Spleen (tissue), 7 donors: ENCODE measurements around the gene DNAJA3.

Source experiments
- CTCF ChIP-seq, 11 experiments: fragments of 200-600 bp in 7 of 11; fragments of 450-650 bp in 4 of 11; sonication (generic) in 4 of 11; IDR thresholded peaks in 8 of 11; conservative IDR thresholded peaks in 3 of 11; 1 replicate in 7 of 11; 2 replicates in 4 of 11; pipeline versions ENCODE4 v1.4.0 to v1.8.0; 2016 to 2021; ENCODE audit warnings: antibody characterized with exemption in 11 of 11, inconsistent platforms in 4 of 11, mild to moderate bottlenecking in 1 of 11
- POLR2A ChIP-seq, 3 donors: fragments of 450-650 bp; IDR thresholded peaks; one replicate each; pipeline ENCODE4 v1.5.1; 2017; ENCODE audit warnings: antibody characterized with exemption in 3 of 3, mild to moderate bottlenecking in 1 of 3
- POLR2AphosphoS5 ChIP-seq, 3 donors: sonication (generic); formaldehyde crosslinking; IDR thresholded peaks; one replicate each; pipeline ENCODE4 v1.5.1; 2017; ENCODE audit warnings: antibody characterized with exemption in 3 of 3
- donor health status: DM: no; HTN: no; CAD: no; lungs with moderate emphysema.
- donor health status: DM: no; HTN: no; CAD: no.
- donor health status: DM: no; HTN: no; CAD: no.

GRCh38 chr16:4399001-4399730 is 26.5 kb upstream of the DNAJA3 start:
- no peak for TF ChIP-seq POLR2AphosphoS5 (IDR thresholded peaks at IDR 0.05)
- TF ChIP-seq CTCF (IDR thresholded peaks at IDR 0.05 in 8 of 11, conservative IDR thresholded peaks at IDR 0.05 in 3 of 11) = no peak
- no peak for TF ChIP-seq POLR2A (IDR thresholded peaks at IDR 0.05)
